GM12892 (cell line): Measurements from ENCODE around the gene CHMP6.

Experiments
- DNase-seq: peaks from one replicate; pipeline ENCODE4 v3.0.0; 2011; ENCODE audit not compliant: insufficient read length
- FAIRE-seq: peaks from 2 replicates; lab custom pipeline; 2011; peaks lifted over from hg19 to GRCh38; lab: Jason Lieb, UNC
- POLR2A ChIP-seq: IDR thresholded peaks from 2 replicates; pipeline ENCODE4 v1.6.1; 2011; ENCODE audit warnings: low read depth, low read length, control low read depth
- POLR2AphosphoS5 ChIP-seq: IDR thresholded peaks from 2 replicates; pipeline ENCODE4 v1.6.1; 2011; ENCODE audit warnings: low read depth, low read length, control low read depth
- TAF1 ChIP-seq: IDR thresholded peaks from 2 replicates; pipeline ENCODE4 v1.6.1; 2011; ENCODE audit warnings: low read depth, mild to moderate bottlenecking, control low read depth, low read length, borderline replicate concordance

The CHMP6 gene

DNA sequence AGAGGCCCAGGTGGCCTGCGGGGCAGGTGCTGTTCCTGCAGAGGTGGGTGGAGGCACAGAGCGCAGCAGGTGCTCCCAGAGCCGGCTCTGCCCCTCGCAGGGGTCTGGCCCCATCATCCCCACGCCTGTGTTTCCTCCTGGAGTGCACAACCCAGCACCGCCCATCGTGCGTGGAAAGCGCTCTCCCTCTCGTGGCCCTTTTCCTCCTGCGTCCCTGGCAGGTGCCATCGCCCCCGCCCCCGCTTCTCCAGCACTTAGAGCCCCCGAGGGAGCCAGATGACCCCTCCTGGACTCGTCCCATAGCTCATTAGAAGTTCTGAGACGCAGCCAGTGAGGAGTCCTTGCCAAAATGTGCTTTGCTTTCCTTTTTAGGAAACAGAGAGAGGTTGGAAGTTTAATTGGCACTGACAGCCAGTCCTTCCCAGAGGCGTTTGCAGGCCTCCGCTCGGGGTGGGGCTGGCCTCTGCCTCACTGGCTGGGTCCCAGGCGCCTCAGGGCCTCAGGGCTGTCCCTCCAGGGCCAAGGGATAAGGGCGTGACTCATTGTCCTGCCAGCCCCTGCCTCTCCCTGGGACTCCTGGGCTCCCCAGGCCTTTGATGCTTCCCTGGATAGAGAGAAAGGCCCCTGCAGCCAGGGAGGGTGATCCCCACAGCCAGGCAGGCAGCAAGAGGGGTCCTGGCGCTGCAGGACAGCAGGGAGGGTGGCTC, 32.2 kb upstream of the CHMP6 start:
- DNase-seq (no peak), FAIRE-seq (no peak)
- TF ChIP-seq POLR2AphosphoS5 (no peak), POLR2A (no peak), TAF1 (no peak)

- DNase-seq, result no peak
- FAIRE-seq, result no peak
- TF ChIP-seq TAF1 (no peak), POLR2AphosphoS5 (no peak), POLR2A (no peak)
These were observed 31.4 kb upstream of the CHMP6 start for GRCh38 chr17:80960037-80960796.

DNA sequence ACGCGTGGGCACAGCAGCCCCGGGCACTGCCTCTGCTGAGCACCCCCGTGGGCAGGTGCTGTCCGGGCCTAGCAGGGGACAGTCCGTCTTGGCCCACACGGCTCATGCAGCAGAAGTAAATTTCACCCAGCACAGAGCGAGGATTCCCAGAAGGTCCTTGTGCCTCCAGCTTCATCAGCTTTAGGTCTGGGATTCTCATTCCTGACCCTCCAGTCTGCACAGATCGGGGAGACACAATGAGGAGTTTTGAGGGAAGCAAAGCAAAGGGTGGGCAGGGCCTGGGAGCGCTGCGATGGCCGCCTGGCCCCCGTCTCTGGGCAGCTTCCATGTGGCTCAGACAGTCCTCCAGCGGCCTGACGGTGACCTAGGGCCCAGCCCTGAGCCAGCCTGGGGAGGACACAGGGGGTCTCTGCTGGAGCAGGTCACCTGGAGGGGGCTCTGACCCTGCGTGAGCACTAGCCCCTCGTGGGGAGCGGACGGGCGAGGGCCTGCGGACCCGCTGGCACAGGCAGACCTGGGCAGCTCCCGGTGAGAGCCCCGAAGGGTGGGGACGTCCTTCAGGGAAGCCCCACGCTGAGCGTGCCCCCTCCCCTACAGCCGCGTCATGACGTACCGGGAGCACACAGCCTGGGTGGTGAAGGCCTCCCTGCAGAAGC, 30.7 kb upstream of the CHMP6 start:
- no peak for TF ChIP-seq POLR2AphosphoS5
- no peak for TF ChIP-seq TAF1
- no peak for TF ChIP-seq POLR2A
- FAIRE-seq (no peak), DNase-seq (no peak)

- DNase-seq, result no peak
- TF ChIP-seq POLR2A (no peak), POLR2AphosphoS5 (no peak), TAF1 (no peak)
- FAIRE-seq, result no peak
These were observed 29.9 kb upstream of the CHMP6 start for GRCh38 chr17:80961541-80962330.

- no peak for TF ChIP-seq TAF1
- no peak for TF ChIP-seq POLR2A
- TF ChIP-seq POLR2AphosphoS5, result no peak
- no peak for DNase-seq
- no peak for FAIRE-seq
These were observed 29.0 kb upstream of the CHMP6 start for GRCh38 chr17:80962356-80963329.

GRCh38 chr17:80963812-80964543, 27.7 kb upstream of the CHMP6 start:
- no peak for TF ChIP-seq POLR2AphosphoS5
- no peak for TF ChIP-seq POLR2A
- TF ChIP-seq TAF1, result no peak
- DNase-seq (no peak), FAIRE-seq (no peak)

DNA sequence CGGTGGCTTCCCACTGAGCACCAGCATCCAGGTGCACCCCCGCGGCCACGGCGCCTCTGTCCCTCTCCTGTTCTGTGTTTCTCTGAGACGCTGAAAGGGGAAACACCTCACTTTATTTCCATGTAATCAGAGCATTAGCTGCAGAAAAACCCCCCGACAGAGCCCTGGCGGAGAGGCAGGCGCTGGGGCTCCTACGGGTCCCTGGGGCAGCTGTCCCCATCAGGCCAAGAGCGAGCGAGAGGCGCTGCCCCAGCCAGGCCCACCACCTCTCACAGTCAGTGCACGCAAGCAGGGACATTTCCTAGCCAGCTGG, 27.1 kb upstream of the CHMP6 start:
- DNase-seq (no peak), FAIRE-seq (no peak)
- TF ChIP-seq TAF1 (no peak), POLR2AphosphoS5 (no peak), POLR2A (no peak)

DNA sequence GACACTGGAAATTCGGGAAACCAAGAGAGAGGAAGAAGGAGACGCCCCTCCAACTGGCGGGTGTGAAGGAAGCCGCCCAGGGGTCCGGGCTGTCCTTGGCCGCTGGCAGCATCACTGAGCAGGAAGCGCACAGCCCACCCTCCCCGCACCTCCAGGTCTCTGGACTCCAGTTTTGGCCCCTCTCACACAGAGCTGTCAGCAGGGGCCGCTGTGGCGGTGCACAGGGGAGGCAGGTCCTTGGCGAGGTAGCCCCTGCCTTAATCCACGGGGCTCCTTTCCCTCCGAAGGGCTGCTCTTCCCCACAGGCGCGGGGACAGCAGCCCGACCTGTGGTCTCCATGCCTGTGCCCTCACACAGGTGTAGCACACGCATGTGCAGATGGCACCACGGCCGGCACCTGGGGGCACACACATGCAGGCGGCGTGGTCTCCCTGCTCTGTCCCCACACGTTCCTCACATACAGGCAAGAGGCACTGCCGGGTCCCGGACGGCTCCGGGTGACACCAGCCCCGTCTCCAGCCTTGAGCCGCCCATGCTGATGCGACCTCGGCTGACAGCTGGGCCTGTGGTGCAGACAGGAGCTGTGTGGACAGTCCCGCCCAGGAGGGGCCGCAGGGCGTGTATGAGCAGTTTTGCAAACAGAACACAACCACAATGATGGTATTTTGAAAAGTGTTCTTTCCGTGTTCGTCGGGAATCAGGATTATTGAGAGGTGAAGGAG, 26.6 kb upstream of the CHMP6 start:
- DNase-seq (no peak), FAIRE-seq (no peak)
- no peak for TF ChIP-seq POLR2A
- TF ChIP-seq POLR2AphosphoS5, result no peak
- no peak for TF ChIP-seq TAF1

DNA sequence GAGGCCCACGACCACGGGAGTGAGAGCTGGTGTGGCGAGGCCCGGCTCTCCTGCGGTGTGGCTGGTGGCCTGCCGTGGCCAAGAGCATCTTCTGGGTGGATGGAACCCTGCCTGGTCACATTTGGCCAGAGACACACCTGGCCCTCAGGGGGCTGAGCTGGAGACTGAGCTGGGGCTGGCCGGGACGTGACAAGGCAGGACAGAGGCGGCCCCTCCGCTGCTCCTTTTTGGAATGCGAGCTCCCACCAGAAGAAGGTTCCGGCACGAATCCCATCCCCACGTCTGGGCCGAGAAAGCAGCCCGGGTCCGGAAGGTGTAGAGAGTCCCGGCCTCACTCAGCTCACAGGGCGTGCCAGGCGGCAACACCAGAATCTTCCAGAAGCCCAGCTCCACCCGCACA, 26.0 kb upstream of the CHMP6 start:
- DNase-seq (no peak), FAIRE-seq (no peak)
- no peak for TF ChIP-seq POLR2A
- no peak for TF ChIP-seq TAF1
- no peak for TF ChIP-seq POLR2AphosphoS5
